ENCODE results near the gene GNAS-AS1.

The GNAS-AS1 gene

DNA sequence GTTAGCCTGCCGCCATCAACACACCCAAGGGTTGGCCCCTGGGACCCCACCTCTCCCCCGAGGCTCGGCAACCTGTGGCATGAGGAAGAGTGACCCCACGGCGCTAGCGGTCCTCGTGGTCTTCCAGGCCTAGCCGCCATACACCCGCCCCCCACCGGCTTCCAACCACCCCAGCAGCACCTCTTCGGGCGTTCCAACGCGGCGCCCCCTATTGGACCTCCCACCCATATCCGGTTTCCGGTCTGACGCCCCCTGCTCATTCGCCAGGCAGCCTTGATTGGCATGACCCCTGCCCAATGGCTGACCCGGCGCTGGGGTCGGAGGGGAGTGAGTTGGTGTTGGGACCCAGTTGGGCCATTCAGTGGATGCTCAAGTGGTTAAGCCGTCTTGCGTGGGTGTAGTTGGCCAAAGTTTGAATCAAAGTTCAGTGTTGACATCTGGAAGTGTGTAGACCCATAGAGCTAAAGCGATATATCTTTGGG lies at the start of gene GNAS-AS1:
Gene GNAS-AS1, minus strand, starts transcription at position 210 of the 482 bp plus-strand sequence.
- TF ChIP-seq, protein P1, sequence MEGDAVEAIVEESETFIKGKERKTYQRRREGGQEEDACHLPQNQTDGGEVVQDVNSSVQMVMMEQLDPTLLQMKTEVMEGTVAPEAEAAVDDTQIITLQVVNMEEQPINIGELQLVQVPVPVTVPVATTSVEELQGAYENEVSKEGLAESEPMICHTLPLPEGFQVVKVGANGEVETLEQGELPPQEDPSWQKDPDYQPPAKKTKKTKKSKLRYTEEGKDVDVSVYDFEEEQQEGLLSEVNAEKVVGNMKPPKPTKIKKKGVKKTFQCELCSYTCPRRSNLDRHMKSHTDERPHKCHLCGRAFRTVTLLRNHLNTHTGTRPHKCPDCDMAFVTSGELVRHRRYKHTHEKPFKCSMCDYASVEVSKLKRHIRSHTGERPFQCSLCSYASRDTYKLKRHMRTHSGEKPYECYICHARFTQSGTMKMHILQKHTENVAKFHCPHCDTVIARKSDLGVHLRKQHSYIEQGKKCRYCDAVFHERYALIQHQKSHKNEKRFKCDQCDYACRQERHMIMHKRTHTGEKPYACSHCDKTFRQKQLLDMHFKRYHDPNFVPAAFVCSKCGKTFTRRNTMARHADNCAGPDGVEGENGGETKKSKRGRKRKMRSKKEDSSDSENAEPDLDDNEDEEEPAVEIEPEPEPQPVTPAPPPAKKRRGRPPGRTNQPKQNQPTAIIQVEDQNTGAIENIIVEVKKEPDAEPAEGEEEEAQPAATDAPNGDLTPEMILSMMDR (IDR thresholded peaks at IDR 0.05) = no peak
- TF ChIP-seq ZFX (IDR thresholded peaks at IDR 0.05; ENCODE audit: borderline replicate concordance) = no peak
- H3K27ac ChIP-seq = no peak within 1 kb of the TSS

DNA sequence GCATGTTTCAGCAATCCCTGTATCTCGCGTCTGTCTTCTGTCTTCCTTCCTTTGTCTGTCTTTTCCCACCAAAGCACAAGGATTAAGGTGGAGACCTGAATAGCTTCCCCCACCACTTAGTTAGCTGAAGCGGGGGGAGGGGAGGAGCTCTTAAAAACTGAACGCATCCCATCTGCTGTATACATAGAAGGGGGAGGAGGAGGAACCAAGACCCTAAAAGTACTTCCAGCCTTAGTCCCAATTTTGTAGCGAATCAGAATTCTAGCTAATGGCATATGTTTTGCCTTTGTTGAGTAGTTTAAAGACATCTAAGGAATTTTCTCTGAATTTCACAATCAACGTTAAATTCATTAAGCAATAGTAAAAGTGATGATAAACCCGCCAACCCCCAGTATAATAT lies 49.7 kb upstream of the GNAS-AS1 start:
- TF ChIP-seq, protein P1 (IDR thresholded peaks at IDR 0.05) = no peak
- TF ChIP-seq ZFX (IDR thresholded peaks at IDR 0.05; ENCODE audit: borderline replicate concordance) = no peak

DNA sequence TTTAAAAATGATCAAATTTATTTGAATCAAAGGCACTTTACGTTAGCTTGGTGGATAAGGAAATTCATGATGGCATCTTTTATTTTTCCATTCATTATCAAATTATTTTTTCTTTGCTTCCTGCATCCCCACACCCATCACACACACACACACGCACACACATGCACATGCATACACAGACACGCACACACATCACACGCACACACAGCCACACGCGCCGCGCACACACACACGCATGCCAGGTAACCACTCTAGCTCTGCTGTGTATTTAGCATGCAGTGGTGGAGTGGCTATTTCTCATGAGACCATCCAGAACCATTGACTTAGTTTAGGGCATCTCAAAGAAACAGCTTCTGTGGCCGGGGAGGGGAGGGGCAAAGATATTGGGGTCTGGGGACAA lies 48.8 kb upstream of the GNAS-AS1 start:
- no peak for TF ChIP-seq ZFX (IDR thresholded peaks at IDR 0.05; ENCODE audit: borderline replicate concordance)
- TF ChIP-seq, protein P1 (IDR thresholded peaks at IDR 0.05) = no peak
- no peak overlapping the region for H3K27ac ChIP-seq

More for the DNA sequence above, 49.7 kb upstream of the GNAS-AS1 start:
- no peak overlapping the region for H3K27ac ChIP-seq

DNA sequence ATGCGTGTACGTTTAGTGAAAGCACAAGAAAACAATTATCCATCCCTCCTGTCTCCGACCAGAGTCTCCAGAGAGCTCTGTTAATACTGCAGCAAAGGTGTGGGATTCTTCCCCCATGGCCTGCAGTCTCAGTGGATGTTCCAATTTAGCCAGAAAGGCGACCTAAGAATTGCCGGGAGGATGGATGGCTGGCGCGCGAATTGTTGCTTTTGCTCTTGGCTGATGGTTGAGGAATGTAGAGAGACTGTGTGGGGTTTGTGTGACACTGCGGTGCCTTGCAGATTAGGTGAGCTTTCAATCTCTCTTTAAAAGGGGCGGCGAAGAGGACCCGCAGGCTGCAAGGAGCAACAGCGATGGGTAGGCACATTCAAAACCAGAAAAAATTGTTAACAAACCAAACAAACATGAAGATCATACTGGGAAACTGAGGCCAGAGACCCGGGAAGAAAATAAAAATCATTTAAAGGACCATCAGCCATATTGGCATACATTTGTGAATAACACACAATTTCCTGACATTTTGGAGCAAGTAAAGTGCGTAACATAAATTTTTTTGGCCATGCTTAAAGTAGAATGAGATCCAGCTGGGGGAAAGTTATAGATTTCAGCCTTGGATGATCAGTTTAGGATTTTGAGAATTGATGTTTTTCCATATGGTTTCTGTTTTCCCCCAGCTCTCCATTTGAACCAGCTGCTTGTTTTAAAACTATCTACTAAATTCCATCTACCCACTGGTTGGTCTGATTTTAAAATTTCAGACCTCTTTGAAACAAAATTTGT lies 48.1 kb upstream of the GNAS-AS1 start:
- TF ChIP-seq ZFX (IDR thresholded peaks at IDR 0.05; ENCODE audit: borderline replicate concordance) = no peak
- TF ChIP-seq, protein P1 (IDR thresholded peaks at IDR 0.05) = no peak
- H3K27ac ChIP-seq = no peak overlapping the region

DNA sequence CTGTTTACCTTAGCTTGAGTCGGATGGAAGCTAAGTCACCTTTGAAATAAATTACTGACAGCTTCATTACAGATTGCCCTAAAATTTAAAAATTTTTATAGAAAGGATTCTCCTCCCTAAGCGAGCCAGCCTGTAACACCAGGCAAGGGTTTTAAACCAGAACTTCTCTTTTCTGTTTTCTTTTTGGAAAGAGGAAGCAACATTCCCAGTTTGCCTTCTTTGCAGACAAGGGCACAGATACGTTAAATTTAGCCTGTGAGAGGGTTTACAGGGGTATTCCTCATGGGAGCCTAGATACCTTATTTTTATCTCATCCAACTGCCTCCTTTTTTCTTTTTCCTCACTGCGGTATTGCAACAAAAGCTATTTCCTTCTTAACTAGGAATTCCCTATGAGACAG lies 46.8 kb upstream of the GNAS-AS1 start:
- H3K27ac ChIP-seq = no peak overlapping the region
- no peak for TF ChIP-seq ZFX (IDR thresholded peaks at IDR 0.05; ENCODE audit: borderline replicate concordance)
- TF ChIP-seq, protein P1 (IDR thresholded peaks at IDR 0.05) = no peak

DNA sequence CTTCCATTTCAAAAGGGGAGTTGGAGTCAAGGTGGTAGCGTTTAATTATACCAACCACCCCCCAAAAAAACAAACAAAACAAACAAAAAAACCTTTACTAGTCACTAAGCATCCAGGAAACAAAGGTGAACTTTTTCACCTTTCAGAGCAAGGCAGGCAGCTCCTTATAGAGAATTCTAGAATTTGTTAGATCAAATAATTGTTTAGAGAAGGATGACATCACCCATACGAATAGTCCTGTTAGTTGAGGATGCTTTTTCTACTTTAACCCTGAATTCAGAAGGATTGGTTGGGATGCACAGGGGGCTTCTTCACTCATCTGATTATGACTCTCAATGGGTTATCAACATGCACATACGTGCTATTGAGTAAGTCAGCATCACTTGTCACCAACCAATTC lies 46.1 kb upstream of the GNAS-AS1 start:
- H3K27ac ChIP-seq = no peak overlapping the region
- no peak for TF ChIP-seq ZFX (IDR thresholded peaks at IDR 0.05; ENCODE audit: borderline replicate concordance)
- TF ChIP-seq, protein P1 (IDR thresholded peaks at IDR 0.05) = no peak

DNA sequence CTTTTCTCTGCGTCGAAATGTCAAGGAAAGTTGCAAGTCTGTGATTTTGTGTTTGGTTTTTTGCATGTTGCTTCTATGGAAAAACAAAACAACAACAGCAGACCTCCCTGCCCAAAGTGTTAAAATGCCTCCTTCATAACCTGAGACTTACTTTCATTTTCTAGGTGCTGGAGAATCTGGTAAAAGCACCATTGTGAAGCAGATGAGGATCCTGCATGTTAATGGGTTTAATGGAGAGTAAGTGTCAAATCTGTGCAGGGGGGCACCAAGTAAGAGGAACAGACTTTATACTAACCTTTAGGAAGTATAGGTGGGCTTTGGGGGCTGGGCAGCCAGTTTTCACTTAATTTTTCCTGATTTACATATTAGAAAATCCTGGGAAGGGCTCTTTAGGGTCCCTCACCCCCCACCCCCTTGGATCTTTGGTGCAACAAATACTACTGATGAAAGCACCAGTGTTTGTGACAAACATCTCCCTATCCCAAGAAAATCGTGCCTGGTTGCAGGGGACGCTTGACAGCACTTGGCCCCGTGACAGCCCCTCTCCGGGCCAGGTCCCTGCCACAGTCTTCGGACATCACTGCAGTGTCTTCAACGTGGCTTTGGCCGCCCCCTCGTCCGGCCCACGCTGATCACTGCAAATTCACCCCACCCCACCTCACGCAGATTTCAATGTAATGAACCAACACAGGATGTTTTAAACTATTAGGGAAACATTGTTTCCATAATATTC lies 44.9 kb upstream of the GNAS-AS1 start:
- no peak for TF ChIP-seq ZFX (IDR thresholded peaks at IDR 0.05; ENCODE audit: borderline replicate concordance)
- TF ChIP-seq, protein P1 (IDR thresholded peaks at IDR 0.05) = no peak
- H3K27ac ChIP-seq = no peak overlapping the region
